ENCODE data around the gene CCL4L2. TPM values are rescaled to one million over a fixed set of nuclear protein-coding genes. Genes with fewer than 3 reads are reported as not detected.
A peak's percentile ranks its signal among the peaks of the same experiment; 100 is the strongest.
"Not testable (repeated sequence)": the region's sequence is repeated elsewhere in the genome, so short reads cannot be mapped to it uniquely, and the experiment has no call there.

The CCL4L2 gene
- total RNA-seq, 2 experiments from 2014 or later: 4.8 to 6.4 TPM

DNA sequence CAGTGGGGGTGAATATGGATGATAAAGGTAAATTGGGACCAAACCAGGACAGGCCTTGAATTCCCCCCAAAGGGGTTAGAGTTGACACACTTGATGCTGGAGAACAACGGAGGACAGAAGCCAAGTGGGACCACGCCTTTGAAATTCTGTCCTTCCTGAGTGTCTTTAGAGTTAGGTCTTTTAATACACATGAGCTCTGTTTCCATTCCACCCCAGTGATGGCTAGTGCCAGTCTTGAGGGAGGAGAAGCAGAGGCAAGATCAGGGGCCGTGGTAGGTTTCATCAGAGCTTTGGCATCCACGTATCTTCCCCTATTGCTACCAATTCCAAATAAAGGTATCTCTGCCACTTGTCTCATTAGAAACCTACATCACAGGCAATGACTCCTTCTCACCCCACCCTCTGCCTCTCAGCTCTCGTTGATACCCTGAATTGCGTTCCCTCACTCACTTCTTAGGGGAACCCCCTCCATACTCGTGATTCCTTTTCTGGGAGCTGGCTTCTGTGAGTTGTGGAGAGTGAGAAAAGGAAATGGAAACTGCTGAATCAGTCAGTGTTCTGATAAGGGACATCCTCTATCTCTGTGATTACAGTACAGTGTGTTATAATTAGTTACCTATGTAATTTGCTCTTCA lies 11.9 kb upstream of the CCL4L2 start:
- intact Hi-C loops (cut with DNase I, micrococcal nuclease): loop anchor here in 1 of 2 experiments (10.0 kb wide), 1 partner anchor 54 kb away; no protein-coding TSS in a partner anchor
- POLR2A ChIA-PET: no interaction called here
- Mint-ChIP-seq H3K4me3 (no peak overlapping the region), H3K4me1 (peaks cover 14% of the 10 kb centered on the region), H3K9me3 (ENCODE audit: low read depth) (no peaks in the 10 kb centered on the region), H3K36me3 (ENCODE audit: low read depth) (no peaks in the 10 kb centered on the region), H3K27ac (no peak overlapping the region), H3K27me3 (peaks cover 17% of the 10 kb centered on the region)
- ATAC-seq (peak; percentile 92), DNase-seq (peak; percentile 42)
- CTCF ChIA-PET: interaction anchor here (1.0 kb wide), 1 partner anchor 50 kb away, joined by 3 read pairs; no protein-coding TSS in a partner anchor

DNA sequence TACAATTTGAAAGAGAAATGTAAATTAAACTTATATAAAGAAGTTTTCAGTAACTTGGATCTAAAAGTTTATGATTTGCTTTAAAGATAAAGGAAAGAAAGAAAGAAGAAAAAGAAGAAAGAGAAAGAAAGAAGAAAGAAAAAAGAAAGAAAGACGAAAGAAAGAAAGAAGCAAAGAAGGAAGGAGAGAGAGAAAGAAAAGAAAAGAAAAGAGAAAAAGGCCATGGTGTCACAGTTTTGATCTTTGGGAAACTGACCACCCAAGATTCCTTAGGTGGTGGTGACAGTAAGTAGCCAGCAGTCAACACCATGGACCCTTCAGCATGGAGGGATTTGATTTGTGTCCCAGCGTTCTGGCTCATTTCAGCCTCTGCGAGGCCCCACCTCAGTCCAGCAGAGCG lies 9.8 kb upstream of the CCL4L2 start:
- DNase-seq; POLR2A ChIA-PET; intact Hi-C loops (cut with DNase I, micrococcal nuclease); H3K27ac Mint-ChIP-seq; H3K9me3 Mint-ChIP-seq (ENCODE audit: low read depth); H3K36me3 Mint-ChIP-seq (ENCODE audit: low read depth); H3K4me3 Mint-ChIP-seq; ATAC-seq: not testable (repeated sequence)
- CTCF ChIA-PET: interaction anchor here (0.6 kb wide), 1 partner anchor 9 kb away, joined by 3 read pairs; no protein-coding TSS in a partner anchor
- H3K27me3 Mint-ChIP-seq: peaks cover 16% of the 10 kb centered on the region
- H3K4me1 Mint-ChIP-seq: peaks cover 14% of the 10 kb centered on the region

DNA sequence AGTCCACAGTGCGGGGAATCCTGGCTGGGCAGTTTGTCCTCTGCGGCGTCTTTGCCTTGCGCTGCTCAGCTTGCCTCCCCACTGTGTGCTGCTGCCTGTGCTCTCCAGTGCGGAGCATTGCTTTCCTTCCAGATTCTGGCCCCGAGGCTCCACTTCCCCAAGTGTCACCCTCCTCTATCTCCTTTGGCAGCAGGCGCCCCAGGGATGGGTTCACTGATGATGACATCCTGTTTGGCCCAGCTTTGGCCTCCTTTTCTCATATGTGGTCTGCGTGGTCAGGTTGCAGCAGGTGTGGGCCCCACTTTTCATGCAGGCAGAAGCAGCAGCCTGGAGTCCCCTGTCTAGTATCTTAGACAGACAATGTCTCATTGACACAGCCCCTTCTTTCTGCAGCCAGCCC lies 9.4 kb upstream of the CCL4L2 start:
- ATAC-seq; H3K9me3 Mint-ChIP-seq (ENCODE audit: low read depth); H3K27ac Mint-ChIP-seq; intact Hi-C loops (cut with DNase I, micrococcal nuclease); H3K4me3 Mint-ChIP-seq; POLR2A ChIA-PET; CTCF ChIA-PET; H3K36me3 Mint-ChIP-seq (ENCODE audit: low read depth); DNase-seq: not testable (repeated sequence)
- Mint-ChIP-seq H3K27me3 (peaks cover 14% of the 10 kb centered on the region), H3K4me1 (peaks cover 12% of the 10 kb centered on the region)

DNA sequence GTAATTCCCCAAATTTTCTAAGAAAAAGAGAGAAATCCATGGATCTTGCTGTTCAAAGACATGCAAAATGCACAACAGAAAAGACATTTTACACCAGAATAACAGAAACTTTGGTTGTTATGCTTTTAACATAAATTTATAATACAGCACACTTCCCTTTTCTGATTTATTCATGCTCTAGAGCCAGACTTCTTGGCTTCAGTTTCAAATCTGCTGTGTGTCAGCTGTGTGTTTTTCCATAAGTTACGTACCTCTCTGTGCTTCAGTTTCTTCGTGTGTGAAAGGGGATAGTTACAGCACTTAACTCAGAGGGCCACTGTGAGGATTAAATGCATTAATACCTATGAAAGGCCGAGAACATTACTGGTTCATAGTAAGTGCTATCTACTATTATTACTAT lies 7.5 kb upstream of the CCL4L2 start:
- no peak for DNase-seq
- intact Hi-C loops (cut with DNase I, micrococcal nuclease): no loop called here
- no peak for ATAC-seq
- Mint-ChIP-seq H3K27ac (no peak overlapping the region), H3K4me1 (peaks cover 11% of the 10 kb centered on the region), H3K4me3 (no peak overlapping the region), H3K36me3 (ENCODE audit: low read depth) (no peaks in the 10 kb centered on the region), H3K27me3 (peaks cover 18% of the 10 kb centered on the region), H3K9me3 (ENCODE audit: low read depth) (no peaks in the 10 kb centered on the region)
- ChIA-PET POLR2A (no interaction called here), CTCF (no interaction called here)

DNA sequence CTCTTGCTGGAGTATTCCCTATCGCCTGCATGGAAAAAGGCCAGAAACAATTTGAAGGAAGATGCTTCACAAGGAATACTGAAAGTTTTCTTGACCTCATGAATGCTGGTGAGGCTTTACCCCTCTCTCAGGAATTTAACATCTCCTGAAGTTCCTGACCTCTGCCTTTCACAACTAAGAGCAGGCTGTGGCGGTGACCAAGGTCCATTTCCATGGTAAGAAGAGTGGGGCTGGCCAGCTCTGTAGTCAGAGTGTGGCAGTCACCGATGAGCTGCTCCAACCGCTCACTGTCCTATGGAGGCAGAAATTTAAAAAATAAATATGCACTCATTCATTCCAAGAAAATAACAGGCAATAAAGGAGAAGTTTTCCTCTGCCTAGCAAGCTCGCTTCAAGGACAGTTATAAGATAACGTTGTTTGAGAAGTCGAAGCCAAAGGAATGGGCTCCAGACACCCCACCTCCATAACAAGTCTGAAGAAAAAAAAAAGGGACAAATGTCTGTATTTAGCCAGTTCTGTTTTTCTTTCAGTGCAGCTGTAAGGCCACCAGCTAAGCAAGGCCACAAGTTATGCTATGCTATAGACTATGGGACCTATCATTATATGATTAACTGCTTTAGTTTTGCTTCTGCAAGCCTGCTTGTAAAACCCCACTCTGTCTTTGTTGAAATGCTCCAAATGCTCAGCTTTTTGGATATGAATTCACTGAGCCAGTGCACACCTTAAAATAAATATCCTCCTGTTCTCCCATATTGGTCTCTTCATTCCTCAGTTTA lies 6.0 kb upstream of the CCL4L2 start:
- POLR2A ChIA-PET: no interaction called here
- no peak overlapping the region for H3K4me3 Mint-ChIP-seq
- no peak for DNase-seq
- intact Hi-C loops (cut with DNase I, micrococcal nuclease): no loop called here
- ATAC-seq: no peak
- H3K27ac Mint-ChIP-seq: no peak overlapping the region
- peaks cover 17% of the 10 kb centered on the region for H3K27me3 Mint-ChIP-seq
- H3K36me3 Mint-ChIP-seq (ENCODE audit: low read depth): no peaks in the 10 kb centered on the region
- H3K4me1 Mint-ChIP-seq: peaks cover 2% of the 10 kb centered on the region
- H3K9me3 Mint-ChIP-seq (ENCODE audit: low read depth): no peaks in the 10 kb centered on the region
- CTCF ChIA-PET: no interaction called here

DNA sequence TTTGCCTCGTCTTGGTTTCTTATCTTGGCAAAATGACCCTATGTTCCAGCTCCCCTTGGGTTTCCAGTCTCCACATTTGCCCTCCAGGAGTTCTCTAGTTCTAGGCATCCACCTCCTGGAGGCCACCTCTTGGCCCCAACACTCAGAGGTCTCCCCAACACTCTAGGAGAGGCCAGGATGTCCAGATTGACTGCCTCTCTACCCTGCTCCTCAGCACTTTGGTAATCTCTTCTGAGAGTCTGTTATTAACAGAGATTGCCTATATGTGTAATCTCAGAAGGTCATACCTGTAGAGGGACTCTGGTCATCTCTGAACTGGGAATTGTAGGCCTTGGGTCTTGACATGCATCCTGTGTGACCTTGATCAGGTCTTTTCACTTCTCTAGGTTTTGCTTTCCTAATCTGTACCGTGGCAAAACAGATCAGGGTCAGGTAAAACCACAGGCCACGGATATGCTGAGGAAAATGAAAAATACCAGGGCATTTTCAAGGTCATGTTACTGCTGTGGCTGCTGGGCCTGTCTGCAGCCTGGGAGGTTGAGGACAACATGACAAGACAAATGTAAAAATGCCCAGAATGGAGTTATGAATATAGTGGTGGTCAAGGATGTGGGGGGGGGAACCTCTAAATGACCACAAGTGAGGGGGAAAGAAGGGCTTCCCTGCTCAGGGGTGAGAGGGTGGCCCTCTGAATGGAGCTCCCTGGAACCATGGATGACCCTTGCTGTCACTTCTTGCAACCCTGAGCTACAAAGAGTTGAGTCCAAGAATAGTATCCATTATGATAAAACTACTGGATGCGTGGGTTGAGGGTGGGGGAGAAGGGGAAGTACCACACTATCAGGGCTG lies 5.0 kb upstream of the CCL4L2 start:
- intact Hi-C loops (cut with DNase I, micrococcal nuclease): no loop called here
- POLR2A ChIA-PET: no interaction called here

DNA sequence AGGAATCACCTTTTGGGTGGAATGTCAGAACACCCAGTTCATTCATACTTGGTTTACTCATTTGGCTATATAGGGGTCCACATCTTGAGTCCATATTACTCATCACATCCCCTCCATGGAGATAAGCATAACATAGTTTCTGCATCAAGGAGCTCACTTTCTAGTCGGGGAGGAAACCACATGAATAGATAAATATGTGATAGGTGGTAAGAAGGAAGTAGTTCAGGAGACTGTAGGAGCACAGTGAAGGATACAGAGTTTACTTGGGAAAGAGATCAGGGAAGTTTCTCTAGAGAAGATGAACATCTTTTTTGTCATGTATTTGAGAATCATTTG lies 4.4 kb upstream of the CCL4L2 start:
- H3K4me3 Mint-ChIP-seq; H3K27ac Mint-ChIP-seq; H3K9me3 Mint-ChIP-seq (ENCODE audit: low read depth); ATAC-seq; DNase-seq; CTCF ChIA-PET; H3K36me3 Mint-ChIP-seq (ENCODE audit: low read depth); intact Hi-C loops (cut with DNase I, micrococcal nuclease); H3K4me1 Mint-ChIP-seq; POLR2A ChIA-PET: not testable (repeated sequence)
- H3K27me3 Mint-ChIP-seq: peaks cover 15% of the 10 kb centered on the region

More for the DNA sequence above, 5.0 kb upstream of the CCL4L2 start:
- Mint-ChIP-seq H3K27ac (no peak overlapping the region), H3K36me3 (ENCODE audit: low read depth) (no peaks in the 10 kb centered on the region), H3K9me3 (ENCODE audit: low read depth) (no peaks in the 10 kb centered on the region), H3K4me1 (peaks cover 2% of the 10 kb centered on the region), H3K27me3 (peaks cover 15% of the 10 kb centered on the region), H3K4me3 (no peak overlapping the region)
- ATAC-seq (no peak), DNase-seq (no peak)
- CTCF ChIA-PET: no interaction called here

DNA sequence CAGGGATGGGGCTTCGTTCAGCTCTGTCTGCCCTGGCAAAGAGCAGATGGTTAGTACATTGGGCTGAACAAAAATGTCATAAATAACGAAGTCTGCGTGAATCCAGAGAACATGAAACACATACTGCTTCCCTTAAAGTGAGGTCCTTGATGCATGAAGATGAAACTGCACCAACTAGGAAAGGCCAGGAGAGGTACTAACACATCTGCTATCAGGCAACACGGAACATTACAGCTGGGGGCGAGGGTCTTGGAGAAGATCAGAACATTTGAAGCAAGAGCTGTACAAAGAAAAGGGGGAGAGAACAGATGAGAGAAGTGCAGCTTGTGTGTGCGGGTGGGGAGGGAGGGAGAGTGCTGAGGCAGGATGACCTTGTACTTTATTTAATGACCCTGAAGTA lies 3.5 kb upstream of the CCL4L2 start:
- ATAC-seq; H3K4me3 Mint-ChIP-seq; POLR2A ChIA-PET; H3K27ac Mint-ChIP-seq; intact Hi-C loops (cut with DNase I, micrococcal nuclease); H3K36me3 Mint-ChIP-seq (ENCODE audit: low read depth); H3K9me3 Mint-ChIP-seq (ENCODE audit: low read depth); H3K4me1 Mint-ChIP-seq; CTCF ChIA-PET; DNase-seq: not testable (repeated sequence)
- H3K27me3 Mint-ChIP-seq: peaks cover 16% of the 10 kb centered on the region

DNA sequence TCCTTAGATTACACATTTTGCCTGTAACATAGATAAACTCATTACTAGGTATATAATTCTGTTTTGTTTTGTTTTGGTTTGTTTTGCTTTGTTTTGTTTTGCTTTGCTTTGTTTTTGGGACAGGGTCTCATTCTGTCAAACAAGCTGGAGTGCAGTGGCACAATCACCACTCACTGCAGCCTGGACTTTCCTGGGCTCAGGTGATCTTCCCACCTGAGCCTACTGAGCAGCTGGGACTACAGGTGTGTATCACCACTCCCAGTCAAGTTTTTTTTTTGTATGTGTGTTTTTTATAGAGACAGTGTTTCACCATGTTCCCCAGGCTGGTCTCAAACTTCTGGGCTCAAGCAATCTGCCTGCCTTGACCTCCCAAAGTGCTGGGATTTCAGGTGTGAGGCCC lies 1.3 kb upstream of the CCL4L2 start:
- H3K27ac Mint-ChIP-seq: no peak overlapping the region
- no peak overlapping the region for H3K4me3 Mint-ChIP-seq
- H3K4me1 Mint-ChIP-seq: no peaks in the 10 kb centered on the region
- ChIA-PET CTCF (no interaction called here), POLR2A (no interaction called here)
- intact Hi-C loops (cut with DNase I, micrococcal nuclease): no loop called here
- ATAC-seq: no peak
- no peaks in the 10 kb centered on the region for H3K36me3 Mint-ChIP-seq (ENCODE audit: low read depth)
- no peaks in the 10 kb centered on the region for H3K9me3 Mint-ChIP-seq (ENCODE audit: low read depth)
- H3K27me3 Mint-ChIP-seq: peaks cover 17% of the 10 kb centered on the region
- DNase-seq: no peak

DNA sequence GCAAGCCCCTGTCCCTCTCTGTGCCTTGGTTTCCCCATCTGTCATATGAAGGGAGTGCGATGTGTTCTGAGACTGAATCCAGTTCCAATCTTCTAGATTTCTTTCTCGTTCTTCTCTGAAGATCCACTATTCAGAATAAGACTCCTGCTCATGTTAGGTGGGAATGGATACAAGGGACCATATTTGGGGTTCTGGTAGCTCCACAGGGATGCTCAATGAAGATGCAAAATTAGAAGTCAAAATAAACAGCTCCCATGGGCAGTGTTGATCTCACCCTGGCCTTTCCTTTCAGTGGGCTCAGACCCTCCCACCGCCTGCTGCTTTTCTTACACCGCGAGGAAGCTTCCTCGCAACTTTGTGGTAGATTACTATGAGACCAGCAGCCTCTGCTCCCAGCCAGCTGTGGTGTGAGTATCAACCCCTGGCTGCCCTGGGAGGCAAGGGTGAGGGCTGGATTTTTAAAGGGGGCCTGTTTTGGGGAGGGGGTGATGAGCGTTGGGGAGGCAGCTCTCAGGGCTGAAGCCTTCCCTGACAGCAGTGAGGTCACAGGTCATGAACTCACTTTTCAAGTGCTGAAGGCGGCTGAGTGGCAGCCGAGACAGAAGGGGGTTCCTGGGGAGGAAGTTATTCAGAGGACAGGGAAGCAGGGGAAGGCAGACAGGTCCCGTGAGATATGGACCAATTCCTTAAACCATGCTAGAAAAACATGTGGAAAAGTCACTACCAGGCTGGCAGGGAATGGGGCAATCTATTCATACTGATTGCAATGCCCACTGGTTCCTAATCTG lies 815 bp downstream of the CCL4L2 start:
- ATAC-seq; H3K9me3 Mint-ChIP-seq (ENCODE audit: low read depth); H3K36me3 Mint-ChIP-seq (ENCODE audit: low read depth); H3K27ac Mint-ChIP-seq; POLR2A ChIA-PET; DNase-seq; H3K4me3 Mint-ChIP-seq; intact Hi-C loops (cut with DNase I, micrococcal nuclease); CTCF ChIA-PET; H3K4me1 Mint-ChIP-seq: not testable (repeated sequence)
- peaks cover 14% of the 10 kb centered on the region for H3K27me3 Mint-ChIP-seq

DNA sequence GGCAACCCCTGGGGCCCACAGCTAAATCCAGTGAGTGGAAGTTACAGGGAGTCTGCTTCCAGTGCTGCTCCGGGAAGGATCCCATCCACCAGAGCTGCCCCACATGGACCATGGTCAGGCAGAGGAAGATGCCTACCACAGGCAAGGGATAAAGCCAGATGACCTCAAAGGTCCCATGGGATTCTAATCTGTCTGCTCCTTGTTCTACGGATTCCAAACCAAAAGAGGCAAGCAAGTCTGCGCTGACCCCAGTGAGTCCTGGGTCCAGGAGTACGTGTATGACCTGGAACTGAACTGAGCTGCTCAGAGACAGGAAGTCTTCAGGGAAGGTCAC lies 1.4 kb downstream of the CCL4L2 start:
- H3K4me3 Mint-ChIP-seq: no peak overlapping the region
- DNase-seq (no peak), ATAC-seq (no peak)
- H3K4me1 Mint-ChIP-seq: no peaks in the 10 kb centered on the region
- H3K9me3 Mint-ChIP-seq (ENCODE audit: low read depth): no peaks in the 10 kb centered on the region
- H3K36me3 Mint-ChIP-seq (ENCODE audit: low read depth): no peaks in the 10 kb centered on the region
- no peak overlapping the region for H3K27ac Mint-ChIP-seq
- H3K27me3 Mint-ChIP-seq: peaks cover 12% of the 10 kb centered on the region
- POLR2A ChIA-PET: no interaction called here
- CTCF ChIA-PET: no interaction called here
- intact Hi-C loops (cut with DNase I, micrococcal nuclease): no loop called here

Measured in activated CD4-positive, alpha-beta T cell treated with anti-CD3 and anti-CD28 coated beads for 36 hours (primary cell).